NCI-H82 treated with DMSO at 0.1 percent for 48 hours (cell line): ENCODE measurements around the gene PIN1.

Experiments
- DNase-seq: peaks from one replicate; lab custom pipeline; 2025; ENCODE audit not compliant: unreplicated experiment; lab: John Stamatoyannopoulos, UW

PIN1 gene

GRCh38 chr19:9854282-9854846 lies 19.2 kb downstream of the PIN1 start:
- no peak for DNase-seq

- no peak for DNase-seq
Observed at GRCh38 chr19:9856609-9857008, 21.5 kb downstream of the PIN1 start.

DNA sequence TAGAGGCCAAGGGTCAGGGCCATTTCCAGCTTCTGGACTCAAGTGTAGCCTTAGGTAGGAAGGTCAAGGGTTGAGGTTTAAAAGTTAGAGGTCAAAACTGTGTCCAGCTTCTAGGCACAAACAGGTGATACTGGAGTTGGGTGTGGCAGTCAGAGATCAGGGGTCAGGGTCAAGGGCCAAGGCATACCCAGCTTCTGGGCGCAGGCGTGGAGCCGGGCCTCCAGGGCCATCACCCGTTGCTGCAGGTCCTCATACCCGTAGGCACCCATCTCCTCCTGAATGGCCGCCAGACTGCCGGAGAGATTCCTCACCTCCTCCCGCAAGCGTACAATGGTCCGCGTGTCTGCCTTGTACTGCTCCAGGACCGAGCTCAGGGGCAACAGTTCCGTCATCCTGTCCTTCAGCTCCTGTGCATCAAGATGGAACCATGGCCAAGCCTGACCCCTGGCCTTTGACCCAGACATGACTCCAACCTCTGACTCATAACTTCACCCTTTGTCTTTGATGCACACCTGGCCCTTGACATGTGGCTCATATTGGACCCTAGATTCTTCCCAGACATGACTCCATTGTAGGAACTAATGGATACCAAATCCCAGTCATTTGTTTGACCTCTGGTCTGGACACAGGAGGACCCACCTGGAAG lies 22.1 kb downstream of the PIN1 start:
- no peak for DNase-seq

DNA sequence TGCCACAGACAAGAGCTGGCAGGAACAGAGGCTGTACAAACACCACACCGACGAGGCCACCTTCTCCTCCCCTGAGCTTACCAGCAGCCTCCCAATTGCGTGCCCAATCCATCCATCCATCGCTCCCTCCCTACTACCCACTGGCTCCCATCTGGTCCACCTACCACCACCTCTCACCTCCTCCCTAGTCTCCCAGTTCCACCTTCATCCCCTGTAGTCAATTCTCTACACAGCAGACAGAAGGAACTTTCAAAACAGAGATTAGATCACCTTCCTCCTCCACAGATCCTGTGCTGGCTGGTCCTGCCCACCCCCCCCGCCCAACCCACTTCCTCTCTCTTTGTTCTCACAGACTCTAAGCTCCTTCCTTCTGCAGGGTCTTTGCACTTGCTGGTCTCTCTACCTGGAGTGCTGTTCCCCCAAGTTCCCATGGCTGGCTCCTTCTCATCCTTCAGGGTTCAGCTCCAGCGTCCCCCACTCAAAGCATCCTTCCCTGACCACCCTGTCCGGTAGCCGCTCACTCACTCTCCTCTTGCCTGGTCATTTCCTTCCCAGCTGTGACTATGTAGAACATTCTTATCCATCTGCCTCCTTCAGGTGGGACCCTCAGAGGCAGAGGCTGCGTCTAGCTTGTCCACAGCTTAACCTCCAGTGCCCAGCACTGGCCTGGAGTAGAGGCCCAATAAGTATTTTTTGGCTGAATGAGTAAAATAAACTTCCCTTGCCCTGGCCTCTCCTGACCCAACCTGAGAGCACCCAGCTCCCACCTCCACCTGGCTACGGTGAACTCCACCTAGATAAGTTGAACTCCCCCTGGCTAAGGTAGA lies 23.0 kb downstream of the PIN1 start:
- no peak for DNase-seq

- no peak for DNase-seq
Observed at GRCh38 chr19:9858766-9859165, 23.6 kb downstream of the PIN1 start.

DNA sequence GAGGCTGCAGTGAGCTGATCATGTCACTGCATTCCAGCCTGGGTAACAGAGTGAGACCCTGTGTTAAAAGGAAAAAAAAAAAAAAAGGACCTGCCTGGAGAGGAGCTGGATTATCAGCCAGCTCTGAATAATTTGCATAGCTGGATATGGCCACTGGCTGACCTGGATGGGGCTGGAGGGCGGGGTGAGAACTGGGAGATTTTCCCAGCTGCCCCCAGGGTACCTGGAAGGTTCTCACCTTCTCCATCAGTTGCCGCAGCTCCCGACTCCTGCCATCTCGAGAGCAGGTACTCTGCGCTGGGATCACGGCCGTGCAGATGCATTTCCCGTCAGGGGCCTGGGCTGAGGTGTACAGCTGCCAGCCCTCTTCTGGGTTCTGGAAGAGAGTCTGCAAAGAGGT lies 25.3 kb downstream of the PIN1 start:
- no peak for DNase-seq

GRCh38 chr19:9861503-9861902 lies 26.4 kb downstream of the PIN1 start:
- no peak for DNase-seq

DNA sequence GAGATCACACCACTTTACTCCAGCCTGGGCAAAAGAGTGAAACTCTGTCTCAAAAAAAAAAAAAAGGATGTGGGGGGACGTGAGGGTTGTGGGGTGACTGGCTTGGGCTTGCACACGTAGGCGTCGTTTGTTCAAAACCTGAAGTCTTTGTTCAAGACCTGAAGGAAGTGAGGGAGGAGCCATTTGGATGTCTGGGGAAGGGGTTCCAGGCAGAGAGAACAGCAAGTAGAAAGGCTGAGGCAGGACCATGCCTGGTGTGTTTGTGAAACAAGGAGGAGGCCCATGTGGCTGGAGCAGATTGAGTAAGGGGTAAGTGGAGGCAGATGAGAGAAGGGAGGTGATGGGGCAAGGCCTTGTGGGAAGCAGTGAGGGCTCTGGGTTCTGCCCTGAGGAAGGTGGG lies 27.8 kb downstream of the PIN1 start:
- DNase-seq: no peak

DNA sequence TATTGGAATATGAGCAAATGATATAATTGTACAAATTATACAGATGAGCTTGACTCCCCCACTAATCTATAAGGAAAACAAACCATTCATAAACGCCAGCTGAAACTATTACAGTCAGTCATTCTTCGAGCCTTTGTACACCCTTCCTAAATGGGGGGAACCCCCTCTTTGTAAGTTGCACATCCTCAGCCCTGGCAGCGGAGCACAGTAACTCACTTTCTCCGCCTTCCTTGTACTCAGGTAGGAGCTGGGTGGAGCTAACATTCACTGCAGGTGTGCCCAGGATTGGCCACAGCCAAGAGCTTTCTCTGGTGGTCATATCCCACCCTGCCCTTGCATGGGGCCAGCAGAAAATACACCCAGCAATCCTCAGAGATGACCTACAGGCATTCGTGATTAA lies 28.6 kb downstream of the PIN1 start:
- no peak for DNase-seq

DNA sequence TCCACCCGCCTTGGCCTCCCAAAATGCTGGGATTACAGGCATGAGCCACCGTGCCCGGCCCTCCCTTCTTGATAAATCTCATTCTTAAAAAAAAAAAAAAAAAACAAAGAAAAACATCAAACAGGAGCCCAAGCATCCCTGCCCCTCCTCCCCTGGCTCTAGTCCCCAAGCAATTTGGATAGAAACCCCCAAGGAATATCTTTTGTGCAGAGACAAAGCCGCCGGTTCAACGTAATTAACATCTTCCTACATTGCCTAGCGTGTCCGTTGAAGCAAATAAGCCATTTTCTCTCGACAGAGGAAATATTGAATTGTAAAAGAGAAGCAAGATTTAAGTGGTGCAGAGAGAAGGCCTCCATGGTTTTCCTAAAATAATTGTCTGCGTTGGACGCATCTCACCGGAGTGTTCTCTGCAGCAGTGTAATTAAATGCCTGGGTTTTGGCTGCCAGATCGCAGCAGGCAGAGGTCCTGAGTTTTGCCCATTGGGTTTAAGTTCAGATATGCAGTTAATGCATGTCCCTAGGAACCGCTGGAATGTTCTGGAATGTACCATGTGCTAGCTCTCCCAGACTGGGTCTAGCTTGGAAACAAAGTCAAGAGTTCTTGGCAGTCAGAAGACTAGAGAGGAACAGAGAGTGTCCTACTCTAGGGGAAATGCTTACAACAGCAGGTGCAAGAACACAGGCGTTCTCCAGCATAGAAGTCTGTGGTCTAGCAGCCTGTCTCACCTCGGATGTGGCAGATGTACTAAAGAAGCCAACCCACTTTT lies 30.8 kb downstream of the PIN1 start:
- no peak for DNase-seq

- DNase-seq: no peak
Observed at GRCh38 chr19:9868983-9869617, 34.0 kb downstream of the PIN1 start.

DNA sequence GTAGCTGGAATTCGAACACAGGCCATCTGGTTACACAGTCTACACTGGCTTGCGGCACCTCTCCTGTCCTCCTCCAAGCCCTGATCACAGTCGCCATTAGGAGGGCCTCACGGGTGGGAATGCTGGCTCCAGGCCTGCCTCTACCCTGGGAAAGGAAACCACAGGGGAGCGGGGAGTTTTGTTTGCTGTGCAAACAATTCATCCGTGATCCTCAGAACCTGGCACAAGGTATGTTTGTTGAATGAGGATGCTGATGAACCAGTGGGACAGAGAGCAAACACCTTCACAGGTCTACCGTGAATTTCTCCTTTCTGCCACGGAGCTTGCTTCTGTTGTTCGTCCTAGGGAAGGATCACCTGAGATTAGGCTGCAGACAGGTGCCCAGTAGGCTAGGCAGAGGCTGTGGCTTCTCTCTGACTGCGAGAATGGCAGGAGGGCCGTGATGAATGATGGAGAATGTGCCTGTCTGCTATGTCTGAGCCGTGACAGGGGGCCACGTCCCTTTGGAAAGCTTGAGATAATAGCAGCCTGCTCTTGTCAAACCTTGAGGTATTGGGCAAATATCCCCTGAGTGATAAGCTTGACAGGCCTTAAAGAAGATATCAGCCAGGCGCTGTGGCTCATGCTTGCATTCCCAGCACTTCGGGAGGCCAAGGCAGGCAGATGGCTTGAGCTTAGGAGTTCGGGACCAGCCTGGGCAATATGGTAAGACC lies 36.7 kb downstream of the PIN1 start:
- DNase-seq: no peak

GRCh38 chr19:9872618-9873242 lies 37.6 kb downstream of the PIN1 start:
- no peak for DNase-seq

- no peak for DNase-seq
Observed at GRCh38 chr19:9875031-9875627, 40.0 kb downstream of the PIN1 start.

DNA sequence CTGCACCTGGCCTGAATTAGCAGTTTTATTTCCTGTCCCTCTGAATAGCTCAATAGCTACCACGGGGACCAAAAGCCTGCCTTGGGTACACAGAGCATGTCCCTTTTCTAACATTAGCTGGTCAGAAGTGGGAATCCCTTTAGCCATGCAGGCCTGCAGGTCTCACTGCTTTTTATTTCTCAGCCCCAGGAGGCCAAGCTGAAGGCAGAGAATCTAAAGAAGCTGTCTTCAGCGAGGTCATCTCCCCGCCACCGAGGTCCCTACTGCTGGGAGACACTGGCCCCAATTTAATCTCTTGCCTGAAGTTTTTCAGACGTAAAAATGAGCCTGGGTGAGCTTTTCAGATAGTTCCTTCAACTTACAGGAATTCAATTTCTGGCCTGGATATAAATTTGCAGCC lies 40.7 kb downstream of the PIN1 start:
- DNase-seq: no peak

DNA sequence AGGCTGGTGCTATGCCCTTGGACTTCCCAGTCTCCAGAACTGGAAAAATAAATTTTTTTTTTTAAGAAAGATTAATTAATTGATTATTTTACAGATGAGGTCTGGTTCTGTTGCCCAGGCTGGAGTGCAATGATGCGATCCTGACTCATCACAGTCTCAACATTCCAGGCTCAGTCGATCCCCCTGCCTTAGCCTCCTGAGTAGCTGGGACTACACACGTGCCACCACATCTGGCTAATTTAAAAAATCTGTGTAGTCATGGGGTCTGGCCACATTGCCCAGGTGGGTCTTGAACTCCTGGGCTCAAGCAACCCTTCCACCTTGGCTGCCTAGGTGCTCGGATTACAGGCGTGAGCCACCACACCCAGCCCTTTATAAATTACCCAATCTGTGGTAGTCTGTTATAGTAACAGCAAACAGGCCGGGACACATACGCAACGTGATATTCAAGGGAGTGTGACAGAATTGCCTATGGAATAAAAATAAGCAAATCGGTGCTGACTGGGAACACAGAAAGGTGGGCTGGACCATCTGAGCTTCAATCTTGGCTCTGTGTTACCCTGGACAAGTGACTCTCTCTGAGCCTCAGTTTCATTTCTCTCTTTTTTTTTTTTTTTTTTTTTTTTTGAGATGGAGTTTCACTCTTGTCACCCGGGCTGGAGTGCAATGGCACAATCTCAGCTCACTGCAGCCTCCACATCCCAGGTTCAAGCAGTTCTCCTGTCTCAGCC lies 42.8 kb downstream of the PIN1 start:
- DNase-seq: no peak

GRCh38 chr19:9878511-9879196 lies 43.5 kb downstream of the PIN1 start:
- DNase-seq: no peak

DNA sequence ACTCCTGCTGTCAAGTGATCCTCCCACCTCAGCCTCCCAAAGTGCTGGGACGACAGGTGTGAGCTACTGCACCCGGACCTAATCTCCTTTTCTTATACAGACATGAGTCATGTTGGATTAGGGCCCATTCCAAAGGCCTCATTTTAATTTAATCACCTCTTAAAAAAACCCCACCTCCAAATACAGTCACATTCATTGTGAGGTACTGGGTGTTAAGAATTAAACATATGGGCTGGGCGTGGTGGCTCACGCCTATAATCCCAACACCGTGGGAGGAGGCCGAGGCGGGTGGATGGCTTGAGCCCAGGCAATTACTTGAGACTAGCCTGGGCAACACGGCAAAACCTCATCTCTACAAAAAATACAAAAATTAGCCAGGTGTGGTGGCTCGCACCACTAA lies 46.6 kb downstream of the PIN1 start:
- peak; percentile 93 for DNase-seq
